T-helper 22 cell (primary cell): ENCODE data around the gene SNTA1.
"Not testable (repeated sequence)": the region's sequence is repeated elsewhere in the genome, so short reads cannot be mapped to it uniquely, and the experiment has no call there.

Source experiments
- DNase-seq: peaks from one replicate; pipeline ENCODE4 v3.0.0-alpha.2; 2020; ENCODE audit warnings: low read depth

Gene SNTA1

DNA sequence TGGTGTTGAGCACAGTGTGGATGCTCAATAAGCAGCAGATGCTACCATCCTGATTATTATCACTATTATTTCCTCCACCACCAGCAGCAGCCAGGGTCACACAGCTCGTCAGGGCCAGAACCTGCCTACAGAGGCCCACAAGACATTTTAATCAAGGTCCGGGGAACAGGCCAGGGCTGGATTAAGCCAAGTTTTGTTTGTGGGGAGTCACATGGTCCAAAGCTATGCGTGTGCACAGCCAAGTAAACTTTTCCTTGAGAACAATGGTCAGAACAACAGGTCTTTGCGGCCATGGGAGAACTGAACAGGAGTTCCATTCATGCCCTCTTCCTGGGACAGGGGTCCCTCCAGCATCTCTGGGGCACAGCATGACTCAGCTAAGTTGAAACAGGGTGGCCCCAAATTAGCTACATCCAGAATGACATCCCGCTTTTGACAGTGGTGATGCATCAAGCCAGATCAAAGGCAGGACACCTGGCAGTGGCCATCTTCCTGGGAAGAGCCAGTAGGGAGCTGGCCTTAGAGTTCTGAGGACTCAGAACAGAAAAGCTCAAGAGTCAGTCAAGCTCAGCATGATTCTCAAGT lies 11.7 kb downstream of the SNTA1 start:
- DNase-seq: no peak

DNA sequence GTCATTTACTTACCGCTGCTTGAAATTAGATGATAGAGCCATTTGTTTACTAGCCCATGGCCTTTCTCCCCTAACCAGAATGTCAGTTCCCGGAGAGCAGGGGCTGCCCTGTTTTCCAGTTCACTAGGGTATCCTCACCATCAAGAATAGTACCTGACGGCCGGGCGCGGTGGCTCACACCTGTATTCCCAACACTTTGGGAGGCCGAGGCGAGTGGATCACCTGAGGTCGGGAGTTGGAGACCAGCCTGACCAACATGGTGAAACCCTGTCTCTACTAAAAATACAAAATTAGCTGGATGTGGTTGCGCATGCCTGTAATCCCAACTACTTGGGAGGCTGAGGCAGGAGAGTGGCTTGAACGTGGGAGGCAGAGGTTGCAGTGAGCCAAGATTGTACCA lies 19.7 kb downstream of the SNTA1 start:
- DNase-seq: not testable (repeated sequence)

DNA sequence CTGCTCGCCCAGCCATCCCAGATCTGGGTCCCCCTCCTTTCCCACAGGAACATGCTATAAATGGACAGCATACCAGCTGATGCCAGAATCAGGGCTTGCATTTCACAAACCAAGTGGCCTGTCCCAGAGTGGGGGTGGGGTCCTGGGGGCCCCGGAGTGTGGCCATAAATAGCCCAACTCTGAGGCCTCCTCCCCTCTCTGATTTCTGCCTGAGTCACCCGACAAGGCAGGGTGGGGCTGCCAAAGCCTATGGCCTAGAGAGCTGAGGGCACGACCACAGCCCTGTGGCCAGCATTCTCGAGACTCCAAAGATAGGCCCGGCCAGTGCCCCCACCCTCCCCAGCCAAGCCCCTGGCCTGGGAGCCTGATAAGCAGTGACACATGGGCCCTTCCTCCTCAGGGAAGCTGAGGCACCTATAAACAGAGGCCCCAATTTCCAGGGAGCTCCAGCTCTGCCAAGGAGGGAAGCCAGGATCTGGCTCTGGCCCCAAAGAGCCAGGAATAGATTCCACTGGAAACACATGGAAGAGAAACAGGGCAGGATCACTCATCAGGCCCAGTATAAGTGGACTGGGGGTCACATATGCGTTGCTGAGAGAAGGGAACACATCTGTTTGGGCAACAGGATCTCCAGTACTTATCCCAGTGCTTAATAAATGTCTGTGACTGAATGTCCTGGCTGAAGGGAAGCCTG lies 20.3 kb downstream of the SNTA1 start:
- no peak for DNase-seq

DNA sequence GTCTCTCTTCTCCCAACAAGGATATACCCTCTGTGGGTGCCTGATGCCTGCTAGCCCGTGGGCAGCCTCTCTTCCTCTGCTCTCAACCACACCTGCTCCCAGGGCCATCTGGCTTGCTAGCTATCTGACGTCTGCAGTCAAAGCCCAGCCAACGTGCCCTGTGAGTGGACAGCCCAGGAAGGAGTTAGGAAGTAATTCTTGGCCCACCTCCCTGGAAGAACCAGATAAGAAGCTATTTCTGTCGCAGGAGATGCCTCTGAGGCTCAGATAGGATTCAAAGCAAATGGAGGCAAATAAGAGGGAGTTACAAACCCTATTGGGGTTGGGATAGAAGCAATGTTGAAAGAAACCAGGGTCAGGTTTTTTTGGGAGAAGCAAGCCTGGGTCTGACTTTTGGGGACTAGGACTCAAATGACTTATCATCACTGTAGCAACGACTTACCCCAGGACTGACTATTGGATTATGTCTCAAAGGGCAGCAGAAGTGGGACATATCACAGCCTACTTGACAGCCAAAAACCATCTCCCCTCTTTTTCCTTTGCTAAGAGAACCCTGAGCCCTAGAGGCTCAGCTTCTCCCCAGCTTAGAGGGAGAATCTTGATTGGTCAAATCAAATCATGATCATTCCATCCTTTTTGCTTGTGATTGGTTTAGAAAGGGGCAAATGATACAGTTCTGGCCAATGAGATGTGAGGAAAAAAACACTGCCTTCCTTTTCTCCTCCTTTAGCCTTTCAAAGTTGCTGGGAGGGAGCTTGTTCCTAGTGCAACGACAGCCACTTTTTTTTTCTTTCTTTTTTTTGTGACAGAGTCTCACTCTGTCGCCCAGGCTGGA lies 24.2 kb downstream of the SNTA1 start:
- no peak for DNase-seq

DNA sequence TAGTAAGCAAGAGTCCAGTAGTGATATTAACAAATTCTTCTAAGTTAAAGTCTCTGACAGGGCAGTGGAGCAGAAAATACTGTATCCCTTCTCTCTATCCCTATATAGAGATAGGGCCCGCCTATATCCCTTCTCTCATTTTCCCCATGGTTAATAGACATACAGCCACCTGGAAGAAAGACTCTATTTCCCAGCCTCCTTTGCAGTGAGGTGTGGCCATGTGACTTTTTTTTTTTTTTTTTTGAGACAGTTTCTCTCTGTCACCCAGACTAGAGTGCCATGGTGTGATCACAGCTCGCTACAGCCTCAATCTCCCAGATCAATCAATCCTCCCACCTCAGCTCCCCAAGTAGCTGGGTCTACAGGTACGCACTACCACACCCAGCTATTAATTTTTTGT lies 25.5 kb downstream of the SNTA1 start:
- no peak for DNase-seq

DNA sequence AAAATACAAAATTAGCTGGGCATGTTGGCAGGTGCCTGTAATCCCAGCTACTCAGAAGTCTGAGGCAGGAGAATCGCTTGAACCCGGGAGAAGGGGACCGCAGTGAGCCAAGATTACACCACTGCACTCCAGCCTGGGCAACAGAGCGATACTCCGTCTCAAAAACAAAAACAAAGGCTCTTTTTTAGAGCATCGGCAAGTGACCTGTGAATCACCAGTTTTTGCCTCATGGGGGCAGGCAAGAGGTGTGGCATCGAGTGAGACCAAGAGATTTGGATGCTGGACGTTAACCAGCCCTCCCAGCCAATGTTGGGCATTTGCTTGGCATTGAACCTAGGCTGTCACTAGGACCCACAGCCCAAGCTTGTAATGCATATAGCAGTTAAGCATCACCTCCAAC lies 27.6 kb downstream of the SNTA1 start:
- no peak for DNase-seq

DNA sequence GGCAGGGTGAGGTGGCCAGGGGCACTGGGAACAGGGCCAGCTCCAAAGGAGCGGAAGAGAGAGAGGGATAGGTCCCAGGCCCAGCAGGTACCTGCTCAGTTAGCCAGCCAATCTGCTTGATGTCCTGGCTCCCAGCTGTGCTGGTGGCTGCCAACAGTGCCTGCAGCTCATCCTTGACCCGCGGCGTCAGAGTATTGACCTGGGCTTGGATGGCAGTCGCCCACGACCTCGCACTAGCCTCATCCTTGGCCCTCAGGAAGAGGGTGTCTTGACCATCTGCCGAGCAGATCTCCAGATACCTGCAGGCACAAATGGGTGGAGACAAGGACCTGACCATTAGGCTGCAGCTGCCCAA lies 31.1 kb downstream of the SNTA1 start:
- no peak for DNase-seq

DNA sequence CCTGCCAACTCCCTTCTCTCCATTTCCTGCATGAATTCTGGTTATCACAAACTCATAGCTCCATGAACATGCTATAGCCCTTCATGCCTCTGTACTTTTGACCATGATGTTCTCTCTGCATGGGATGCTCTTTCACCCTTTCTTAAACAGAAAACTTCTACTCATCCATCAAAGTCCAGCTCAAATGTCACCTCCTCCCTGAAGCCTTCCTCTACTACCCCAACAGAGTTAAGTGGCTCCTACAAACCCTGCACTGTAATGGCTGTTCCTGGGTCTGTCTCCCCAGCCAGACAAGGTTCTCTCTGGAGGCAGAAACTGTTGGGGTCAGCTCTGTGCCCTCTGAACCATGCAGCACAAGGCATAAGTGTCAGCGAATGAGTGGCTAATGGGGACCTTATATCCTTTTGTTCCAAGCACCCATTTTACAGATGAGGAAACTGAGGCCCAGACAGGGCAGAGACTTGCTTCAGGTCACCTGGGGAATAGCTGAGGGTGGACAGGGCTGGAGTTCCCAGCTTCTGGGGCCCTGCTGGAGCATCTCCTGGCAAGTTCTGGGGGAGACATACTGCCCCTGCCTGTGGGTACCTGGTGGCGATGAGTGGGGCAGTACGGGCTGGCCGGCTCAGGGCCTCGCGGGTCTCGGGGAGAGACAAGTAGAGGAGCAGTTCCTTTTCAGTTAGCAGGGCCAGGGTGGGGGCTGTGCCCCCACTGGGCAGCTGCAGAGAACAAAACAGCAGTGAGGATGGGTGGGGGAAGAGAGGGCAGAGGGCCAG lies 31.7 kb downstream of the SNTA1 start:
- no peak for DNase-seq

DNA sequence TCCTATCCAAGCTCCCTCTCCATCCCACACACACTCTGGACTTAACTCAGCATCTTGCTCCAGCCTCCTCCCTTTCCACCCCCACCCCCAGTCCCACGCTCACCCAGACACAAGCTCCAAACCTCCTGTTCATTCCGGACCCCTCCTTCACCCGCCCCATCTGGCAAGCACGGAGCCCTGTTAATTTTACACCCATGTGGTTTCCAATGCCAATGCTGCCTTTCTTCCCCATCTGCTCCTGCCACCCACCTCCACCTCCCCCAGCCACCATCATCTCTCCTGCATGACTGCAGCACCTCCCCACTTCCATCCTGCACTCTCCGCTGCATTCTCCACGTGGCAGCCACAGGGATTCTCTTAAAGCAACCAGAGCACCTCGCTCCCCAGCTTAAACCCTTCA lies 32.3 kb downstream of the SNTA1 start:
- no peak for DNase-seq

DNA sequence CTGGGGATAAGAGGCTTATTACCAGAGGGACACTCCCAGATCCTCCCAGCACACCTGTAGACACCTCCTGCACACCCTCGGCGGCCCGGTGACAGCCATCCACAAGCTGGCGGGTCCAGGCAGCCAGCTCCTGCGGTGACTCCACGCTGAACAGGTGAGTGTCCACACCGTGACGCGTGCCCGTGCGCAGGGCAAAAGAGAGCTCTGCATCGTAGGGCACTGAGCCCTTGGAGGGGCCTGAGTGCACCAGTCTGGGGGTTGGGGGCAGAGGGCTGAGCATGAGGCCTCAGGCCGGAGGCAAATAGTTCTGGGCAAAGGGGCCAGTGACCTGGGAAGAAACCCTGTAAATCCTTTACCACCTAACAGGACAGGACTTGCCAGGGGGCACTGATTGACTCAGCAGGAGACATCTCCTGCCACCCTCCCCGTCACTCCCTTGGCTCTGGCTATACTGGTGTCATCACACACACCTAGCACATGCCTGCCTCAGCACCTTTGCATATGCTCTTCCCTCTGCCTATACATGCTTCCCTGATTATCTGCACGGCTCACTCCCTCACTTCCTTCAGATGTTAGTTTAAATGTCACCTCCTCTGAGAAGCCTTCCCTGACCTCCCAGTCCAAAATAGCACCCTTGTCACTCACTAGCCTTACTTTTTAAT lies 33.4 kb downstream of the SNTA1 start:
- no peak for DNase-seq

DNA sequence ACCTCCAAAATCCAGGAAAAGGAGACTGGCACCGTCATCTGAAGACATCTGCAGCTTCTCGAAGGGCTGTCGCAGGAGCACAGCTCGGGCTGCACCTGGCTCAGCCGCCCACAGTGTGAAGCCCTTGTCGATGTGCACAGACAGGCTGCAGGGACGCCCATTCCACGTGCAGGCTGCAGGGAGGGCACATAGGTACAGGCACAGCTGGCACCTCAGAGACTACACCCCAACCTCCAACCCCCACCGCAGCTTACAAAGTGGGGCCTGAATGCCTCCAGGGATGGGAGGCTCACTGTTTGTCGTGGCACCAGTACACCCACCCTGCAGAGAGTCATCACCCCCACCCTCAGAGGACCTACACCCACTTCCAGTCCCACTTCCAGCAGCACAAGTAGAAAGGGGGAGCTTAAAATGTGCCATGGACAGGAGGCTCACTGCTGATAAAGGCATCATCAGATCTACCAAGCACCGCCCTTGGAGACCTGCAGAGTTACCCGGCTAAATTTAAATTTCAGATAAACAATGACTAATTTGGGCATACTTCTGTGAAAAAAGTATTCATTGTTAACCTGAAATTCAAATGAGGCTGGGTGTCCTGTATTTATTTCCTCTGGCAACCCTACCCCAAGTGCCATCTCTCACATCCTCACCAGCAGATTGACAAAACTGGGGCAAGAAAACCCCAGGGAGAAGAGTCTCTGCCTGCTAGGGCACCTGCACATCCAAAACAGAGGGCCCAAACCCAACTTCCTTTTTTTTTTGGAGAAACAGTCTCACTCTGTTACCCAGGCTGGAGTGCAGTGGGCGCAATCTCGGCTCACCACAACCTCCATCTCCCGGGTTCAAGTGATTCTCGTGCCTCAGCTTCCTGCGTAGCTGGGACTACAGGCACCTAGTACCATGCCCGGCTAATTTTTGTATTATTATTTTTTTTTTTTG lies 34.6 kb downstream of the SNTA1 start:
- no peak for DNase-seq

DNA sequence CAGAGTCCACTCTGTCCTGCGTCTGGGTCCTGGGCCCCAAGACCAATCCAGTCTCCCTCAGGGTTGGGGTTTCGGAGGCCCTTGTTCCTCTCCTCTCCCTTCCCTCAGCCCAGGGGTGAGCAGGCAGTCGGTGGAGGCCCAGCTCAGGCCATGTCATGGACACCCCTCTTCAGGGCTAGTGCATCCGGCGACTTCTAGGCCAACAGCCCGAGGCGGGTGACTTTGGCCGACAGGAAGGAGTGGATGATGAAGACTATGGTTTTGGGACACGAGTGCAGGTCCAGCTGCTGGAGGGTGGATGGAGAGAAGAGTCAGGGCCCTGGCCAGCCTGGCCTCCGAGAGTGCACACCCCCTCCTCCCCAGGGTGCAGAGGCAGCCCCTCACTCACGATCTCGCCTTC lies 35.2 kb downstream of the SNTA1 start:
- DNase-seq: no peak

DNA sequence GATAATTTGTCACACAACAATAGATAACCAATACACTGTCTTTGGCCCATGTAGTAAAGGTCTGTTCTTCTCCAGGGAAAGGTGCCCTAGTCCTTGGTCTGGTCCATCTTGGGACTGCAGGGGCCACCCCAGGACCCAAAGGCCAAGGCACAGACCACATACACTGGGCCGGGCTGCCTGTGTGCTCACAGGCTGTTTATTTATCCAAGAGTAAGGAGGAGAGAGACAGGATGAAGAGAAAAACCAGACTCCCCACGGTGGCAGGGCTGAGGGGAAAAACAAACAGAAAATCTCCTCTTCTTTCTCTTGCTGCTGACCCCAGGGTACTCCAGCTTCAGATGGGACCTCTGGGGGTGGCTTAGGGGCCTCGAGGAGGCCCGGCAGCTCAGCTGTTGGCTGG lies 35.8 kb downstream of the SNTA1 start:
- DNase-seq: no peak

DNA sequence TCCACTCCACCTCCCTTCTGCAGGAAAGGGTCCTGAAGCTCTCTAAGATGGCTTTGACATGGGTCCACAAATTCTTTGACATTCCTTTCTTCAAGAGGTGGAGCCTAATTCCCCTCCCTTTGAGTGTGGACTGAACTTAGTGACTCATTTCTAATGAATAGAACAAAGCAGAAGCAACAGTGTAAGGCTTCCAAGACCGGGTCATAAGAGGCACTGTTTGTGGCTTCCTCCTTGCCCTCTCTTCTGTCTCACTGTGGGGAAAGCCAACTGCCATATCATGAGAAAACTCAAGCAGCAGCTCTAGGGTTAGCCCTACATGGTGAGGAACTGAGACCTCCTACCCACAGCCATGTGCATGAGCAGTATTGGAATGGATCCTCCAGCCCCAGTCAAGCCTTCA lies 36.3 kb downstream of the SNTA1 start:
- DNase-seq: no peak

DNA sequence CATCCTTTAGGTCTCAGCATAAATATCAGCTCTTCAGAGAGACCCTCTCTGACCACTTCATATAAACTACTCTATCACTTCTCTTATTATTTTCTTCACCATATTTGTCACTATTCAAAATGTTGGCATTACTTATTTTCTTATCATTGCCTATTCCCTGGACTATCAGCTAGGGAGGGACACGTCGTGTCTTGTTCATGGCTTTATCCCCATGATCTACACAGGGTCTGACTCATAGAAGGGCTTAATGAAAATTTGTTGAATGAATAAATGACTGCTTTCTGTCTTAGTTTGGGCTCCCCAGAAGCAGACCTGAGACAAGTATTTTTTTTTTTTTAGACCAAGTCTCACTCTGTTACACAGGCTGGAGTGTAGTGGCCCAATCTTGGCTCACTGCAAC lies 39.3 kb downstream of the SNTA1 start:
- no peak for DNase-seq

DNA sequence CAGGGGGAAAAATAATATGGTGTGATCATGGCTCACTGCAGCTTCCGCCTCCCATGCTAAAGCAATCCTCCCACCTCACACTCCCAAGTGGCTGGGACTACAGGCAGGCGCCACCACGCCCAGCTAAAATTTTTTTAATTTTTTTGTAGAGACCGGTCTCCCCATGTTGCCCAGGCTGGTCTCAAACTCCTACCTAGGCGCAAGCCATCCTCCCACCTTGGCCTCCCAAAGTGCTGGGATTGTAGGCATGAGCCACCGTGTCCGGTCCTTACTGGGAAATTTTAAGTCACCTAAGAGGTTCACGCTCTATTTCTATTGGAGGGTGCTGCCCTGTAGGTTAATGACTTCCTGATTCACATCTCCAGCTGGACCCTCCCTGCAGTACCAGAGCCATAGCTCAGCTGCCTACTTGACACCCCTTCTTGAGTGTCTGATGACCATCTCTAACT lies 41.6 kb downstream of the SNTA1 start:
- no peak for DNase-seq

DNA sequence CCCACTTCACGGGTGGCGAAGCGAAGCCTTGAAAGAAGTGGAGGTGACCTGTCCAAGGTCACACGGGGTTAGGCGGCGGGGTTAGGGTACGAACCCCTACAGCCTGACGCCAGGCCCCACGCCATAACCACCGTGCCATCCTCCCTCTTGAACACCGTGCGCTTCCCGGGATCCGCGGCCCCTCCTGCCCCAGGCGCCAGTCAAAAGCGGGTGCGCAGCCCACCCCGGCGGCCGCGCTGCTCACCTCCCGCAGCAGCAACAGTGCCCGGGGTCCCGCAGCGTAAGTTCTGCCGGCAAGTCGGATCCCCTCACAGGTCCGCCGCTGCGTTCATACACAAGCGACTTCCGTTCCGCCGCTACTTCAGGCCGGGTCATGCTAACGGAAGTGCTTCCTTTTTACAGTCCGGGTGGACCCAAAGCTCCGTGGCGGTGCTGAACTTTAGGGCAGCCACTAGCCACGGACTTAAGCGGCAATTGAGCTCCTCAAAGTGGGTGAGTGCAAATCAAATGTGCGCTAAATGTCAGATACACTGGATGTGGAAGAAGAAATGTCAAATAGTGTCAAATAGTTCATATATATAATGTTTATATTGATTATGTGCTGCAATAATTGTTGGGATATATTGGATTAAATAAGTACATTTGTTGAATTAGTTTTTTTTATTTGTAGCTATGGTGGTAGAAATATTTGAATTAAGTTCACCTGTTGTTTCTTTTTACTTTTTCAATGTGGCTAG lies 42.2 kb downstream of the SNTA1 start, which contains the start of gene CDK5RAP1:
Gene CDK5RAP1, minus strand, starts transcription at position 336 of the 737 bp plus-strand sequence. CDS start 4,455 bp downstream, outside the sequence.
- DNase-seq: peak; percentile 72

DNA sequence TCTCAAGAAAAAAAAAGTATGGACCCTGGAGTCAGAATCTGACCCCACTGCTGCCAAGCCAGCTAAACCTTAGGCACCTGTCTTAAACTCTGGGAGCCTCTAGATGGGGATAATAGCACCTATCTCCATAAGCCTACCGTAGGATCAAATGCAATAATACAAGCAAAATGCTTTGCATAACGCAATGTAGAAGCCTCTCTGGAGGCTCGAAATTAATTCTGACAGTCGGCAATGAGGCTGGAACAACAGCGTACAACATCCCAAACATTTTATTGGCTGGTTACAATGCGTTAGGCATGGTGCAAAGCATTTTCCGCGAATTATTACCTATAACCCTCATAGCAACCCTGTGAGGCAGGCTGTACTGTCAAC lies 42.8 kb downstream of the SNTA1 start:
- DNase-seq: no peak

DNA sequence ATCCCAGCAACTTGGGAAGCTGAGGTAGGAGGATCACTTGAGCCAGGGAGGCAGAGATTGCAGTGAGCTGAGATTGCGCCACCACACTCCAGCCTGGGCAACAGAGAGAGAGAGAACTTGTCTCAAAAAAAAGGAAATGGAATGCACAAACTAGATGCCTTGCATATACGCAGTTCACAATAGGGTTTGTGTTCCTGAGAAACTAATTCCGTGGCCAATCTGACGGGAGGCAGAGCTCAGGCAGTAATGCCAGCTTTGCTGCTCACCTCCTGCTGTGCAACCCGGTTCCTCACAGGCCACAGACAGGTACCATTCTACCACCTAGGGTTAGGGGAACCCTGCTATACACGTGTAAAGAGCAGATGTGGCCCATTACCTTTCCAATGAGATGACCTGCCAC lies 43.6 kb downstream of the SNTA1 start:
- DNase-seq: no peak

DNA sequence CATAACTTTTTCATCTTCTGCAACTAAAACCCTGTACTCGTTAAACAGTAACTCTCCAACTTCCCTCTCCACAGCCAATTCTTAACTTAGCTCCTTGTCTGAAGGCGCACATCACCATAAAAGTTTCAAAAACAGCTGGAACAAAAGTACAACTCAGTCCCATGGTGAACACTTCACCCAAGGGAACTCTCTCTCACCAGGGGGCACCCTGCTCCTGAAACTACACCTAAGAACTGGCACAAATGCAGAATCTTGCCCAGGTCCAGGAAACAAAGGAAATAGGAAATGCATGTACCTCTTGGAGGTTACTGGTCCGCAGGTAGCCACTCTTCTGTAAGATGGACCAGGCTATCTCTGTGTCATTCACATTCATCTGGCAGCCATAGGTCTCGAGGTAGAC lies 48.8 kb downstream of the SNTA1 start:
- no peak for DNase-seq
